Right kidney (tissue), 1 donor: ENCODE measurements around the gene ANKS1B.
A peak's percentile ranks its signal among the peaks of the same experiment; 100 is the strongest.

Experiments
- DNase-seq: peaks from one replicate; pipeline ENCODE4 v3.0.0-alpha.2; 2016

Gene ANKS1B

GRCh38 chr12:98750511-98750910 is 1234.2 kb downstream of the ANKS1B start:
- DNase-seq = no peak

DNA sequence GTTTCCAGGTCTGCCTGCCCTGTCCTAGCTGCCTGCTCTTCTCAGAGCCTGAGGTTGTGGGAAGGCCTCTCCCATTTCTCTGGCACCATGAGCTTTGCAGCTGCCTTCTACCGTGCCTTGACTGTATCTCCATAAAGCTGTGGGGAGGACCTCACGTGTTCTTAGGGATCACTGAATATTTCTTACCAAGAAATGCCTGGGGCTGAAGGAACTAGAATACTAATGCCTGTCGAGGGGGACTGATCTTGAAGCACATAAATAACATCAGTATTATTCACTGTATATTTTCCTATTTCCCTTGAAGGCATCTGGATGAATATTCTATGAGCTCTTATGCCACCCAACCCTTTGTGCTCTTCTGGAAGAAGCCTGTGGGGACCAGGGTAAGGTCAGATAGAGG is 1236.3 kb downstream of the ANKS1B start:
- DNase-seq = no peak

GRCh38 chr12:98745578-98746391 is 1239.0 kb downstream of the ANKS1B start:
- DNase-seq = peak; percentile 70

DNA sequence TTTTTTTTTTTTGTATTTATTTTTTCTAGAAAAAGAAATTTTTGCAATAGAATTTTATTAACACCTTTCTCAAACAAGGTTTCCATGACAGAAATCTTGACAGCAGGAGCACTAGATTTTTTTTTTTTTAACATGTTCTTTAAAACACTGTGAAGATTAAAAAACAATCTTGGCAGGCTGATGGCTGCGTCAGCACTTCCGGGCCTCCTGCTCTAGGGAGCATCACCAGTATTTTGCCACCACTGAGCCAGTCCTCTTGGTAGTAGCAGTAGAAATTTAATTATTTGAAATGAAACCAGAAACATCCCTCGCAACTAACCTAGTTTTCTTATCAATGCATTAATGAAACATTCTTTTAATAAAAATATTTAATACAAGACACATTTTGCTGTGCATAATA is 1240.1 kb downstream of the ANKS1B start:
- DNase-seq = no peak

DNA sequence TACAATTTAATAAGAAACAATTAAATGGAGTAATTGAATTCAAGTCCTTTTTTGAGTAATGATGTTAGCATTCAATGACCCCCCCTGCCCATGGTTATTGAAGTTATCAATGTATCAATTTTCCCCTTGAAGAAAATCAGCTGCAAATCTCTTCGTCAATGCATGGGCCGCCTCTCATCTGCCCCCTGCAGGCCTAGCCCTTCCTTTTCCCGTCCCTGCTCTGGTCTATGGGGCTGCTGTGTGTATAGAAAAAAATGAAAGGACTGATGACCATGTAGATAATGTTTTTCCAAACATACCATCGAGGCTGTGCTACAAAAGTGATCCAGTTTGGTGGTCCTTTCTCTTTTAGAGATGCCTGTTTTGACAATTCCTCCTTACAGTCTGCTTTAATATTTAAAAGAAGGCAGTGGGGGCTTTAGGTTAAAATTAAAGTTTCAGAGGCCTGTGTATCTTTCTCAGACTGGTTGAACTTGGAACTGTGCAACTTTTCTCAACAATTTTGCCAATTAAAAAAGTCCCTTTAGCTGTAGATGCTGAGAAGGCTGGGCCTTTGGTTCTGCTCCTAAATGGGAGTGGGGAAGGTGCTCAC is 1241.3 kb downstream of the ANKS1B start:
- DNase-seq = no peak

DNA sequence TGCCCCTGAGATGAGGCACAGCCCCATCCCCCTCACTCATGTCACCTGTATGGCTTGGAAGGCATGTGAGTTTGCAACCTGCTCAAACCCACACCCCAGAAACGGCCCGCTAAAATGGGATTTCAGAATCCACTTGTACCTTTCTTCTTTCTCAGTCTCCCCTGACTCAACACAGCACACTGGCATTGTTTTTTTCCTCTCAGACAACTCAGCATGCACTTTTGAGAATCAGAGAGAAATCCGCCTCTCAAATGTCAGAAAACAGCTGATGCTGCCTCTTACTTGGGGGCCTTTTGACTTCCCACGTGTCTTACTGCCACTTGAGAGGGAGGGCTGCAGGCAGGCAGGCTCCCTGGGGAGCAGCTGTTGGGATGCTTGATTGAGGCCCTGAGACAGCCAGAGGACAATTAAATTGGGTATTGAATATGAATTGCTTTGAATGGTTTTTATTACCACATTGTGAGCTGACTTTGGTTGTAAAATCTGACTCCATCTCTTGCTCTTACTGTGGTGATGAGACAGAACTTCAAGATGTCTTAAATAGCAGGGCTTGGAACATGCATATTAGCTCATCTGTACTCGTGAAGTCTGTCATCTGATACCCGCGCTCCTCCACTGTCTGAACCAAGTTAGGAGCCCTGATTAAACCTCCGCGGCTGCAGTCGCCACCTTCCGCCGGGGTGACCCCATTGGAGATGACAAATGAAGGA is 1243.0 kb downstream of the ANKS1B start:
- DNase-seq = no peak

GRCh38 chr12:98741196-98741555 is 1243.6 kb downstream of the ANKS1B start:
- no peak for DNase-seq

GRCh38 chr12:98740751-98741150 is 1244.0 kb downstream of the ANKS1B start:
- no peak for DNase-seq

GRCh38 chr12:98738539-98738938 is 1246.2 kb downstream of the ANKS1B start:
- DNase-seq = no peak

- no peak for DNase-seq
Observed at GRCh38 chr12:98738002-98738401, 1246.7 kb downstream of the ANKS1B start.

DNA sequence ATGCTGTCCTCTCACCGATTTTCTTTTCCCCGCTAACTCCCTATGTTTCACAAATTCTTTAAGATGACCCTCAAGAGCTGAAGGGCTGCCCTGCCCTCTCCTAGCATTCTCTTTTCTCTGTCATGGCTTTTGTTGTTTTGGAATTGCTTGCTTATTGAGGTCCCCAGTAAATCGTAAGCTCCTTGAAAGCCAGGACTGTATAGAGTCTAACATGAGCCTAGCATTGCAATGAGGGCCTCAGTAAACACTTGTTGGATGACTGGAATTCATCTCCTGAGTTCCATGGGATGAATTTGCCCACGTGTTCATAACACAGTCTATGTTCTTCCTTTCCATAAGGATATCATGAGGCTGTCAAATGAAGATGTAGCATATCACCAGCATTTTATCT is 1247.4 kb downstream of the ANKS1B start:
- no peak for DNase-seq

- DNase-seq = no peak
Observed at GRCh38 chr12:98736352-98737321, 1248.1 kb downstream of the ANKS1B start.

DNA sequence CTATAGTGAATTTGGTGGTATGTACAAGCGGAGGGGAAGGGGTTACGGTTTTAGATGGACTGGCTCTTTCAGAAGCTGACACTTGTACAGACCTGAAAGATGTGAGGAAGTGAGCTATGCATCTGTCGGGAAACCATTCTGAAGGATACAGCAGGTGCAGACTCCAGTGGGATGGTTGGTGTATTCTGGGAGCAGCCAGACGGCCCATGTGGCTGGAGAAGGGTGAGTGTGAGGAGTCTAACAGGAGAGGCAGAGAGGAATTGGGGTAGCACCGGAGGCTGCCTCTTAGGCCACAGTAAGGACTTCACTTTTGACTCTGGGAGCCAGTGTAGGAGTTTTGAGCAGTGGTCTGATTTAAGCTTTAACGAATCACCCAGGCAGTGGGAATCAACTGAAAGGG is 1248.9 kb downstream of the ANKS1B start:
- no peak for DNase-seq

DNA sequence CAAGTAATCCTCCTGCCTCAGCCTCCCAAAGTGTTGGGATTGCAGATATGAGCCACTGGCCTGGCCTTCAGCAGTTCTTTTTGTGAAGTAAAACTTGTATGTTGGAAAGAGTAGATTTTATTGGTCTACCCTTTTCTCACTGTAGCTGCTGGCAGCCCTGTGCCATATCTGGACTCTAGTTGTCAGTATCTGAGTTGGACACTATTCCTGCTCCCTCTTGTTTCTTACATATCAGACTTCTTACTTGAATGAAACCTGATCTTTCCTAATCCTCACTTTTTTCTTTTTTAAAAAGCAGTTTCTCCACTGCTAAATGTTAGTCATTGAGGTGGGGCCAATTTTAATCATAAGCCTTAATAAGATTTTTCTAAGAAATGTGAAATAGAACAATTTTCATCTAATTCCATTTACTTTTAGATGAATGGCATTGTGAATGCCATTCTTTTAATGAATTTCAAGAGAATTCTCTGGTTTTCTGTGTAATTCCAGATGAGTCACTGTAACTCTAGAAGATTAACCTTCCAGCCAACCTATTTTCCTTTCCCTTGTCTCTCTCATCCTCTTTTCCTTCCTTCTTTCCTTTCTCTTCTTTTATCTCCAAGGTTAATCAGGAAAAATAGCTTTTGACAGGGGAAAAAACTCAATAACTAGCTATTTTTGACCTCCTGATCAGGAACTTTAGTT is 1250.9 kb downstream of the ANKS1B start:
- no peak for DNase-seq

- no peak for DNase-seq
Observed at GRCh38 chr12:98730412-98730811, 1254.3 kb downstream of the ANKS1B start.

- no peak for DNase-seq
Observed at GRCh38 chr12:98727196-98727595, 1257.5 kb downstream of the ANKS1B start.

- DNase-seq = no peak
Observed at GRCh38 chr12:98725476-98726247, 1259.1 kb downstream of the ANKS1B start.

DNA sequence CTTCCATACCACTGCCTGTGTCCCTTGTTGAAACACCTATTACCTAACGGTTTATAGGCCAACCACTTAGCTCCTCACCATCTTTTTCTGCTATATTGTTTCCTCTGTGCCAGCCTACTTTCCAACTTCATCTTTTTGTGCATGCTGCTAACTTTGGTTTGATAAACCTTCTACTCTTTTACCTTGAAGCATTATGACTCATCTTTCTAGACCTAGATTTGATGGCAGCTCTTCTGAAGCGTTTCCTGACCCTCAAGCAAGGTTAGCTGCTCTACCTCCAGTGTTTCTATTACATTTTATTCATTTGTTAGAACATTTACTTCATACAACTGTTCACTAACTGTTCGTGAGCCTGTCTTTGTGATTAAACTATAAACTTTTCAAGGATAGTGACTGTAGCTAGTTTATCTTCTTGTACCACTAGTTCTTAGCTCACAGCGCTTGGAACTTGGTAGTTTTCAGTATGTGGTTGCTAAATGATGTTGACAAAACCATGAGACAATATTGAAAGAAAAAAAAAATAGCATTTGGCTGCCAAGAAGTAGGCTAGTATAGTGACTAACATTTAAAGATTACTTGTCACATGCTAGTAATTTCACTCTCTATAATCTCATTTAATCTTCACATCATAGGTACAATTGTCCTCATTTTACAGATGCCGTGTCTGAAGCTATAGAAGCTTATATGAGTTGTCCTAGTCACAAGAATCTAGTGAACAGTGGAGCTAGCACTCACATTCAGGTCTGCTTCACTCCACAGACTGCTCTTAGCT is 1260.2 kb downstream of the ANKS1B start:
- DNase-seq = no peak

DNA sequence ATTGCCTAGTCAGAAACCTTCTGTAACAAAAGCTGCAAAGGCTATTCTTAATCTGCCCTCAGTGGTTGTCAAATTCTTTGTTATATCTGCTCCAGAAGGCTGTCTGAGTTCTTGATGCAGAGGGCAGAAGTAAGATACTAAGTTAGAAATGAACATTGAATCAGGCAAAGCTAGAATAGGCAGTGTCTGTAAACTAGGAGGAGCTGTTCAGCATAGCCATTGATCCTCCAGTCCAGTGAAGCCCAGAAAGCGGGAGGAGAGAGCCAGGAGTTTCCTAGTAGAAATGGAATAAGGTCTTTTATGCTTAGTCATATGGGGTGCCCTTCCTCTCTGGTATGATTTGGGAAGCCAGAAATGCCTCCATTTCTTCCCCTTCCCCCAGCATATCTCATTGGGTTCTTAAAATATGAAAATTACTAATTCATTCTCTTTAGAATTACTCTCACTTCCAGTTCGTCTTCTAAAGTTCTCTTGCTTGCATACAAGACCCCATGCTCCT is 1263.5 kb downstream of the ANKS1B start:
- no peak for DNase-seq
